Activated T-cell treated with anti-CD3 and anti-CD28 coated beads for 48 hours (primary cell): Measurements from ENCODE around the gene GRK1.

Source experiments
- DNase-seq: peaks from one replicate; pipeline ENCODE4 v3.0.0-alpha.2; 2020; ENCODE audit warnings: low read depth

GRK1 gene

DNA sequence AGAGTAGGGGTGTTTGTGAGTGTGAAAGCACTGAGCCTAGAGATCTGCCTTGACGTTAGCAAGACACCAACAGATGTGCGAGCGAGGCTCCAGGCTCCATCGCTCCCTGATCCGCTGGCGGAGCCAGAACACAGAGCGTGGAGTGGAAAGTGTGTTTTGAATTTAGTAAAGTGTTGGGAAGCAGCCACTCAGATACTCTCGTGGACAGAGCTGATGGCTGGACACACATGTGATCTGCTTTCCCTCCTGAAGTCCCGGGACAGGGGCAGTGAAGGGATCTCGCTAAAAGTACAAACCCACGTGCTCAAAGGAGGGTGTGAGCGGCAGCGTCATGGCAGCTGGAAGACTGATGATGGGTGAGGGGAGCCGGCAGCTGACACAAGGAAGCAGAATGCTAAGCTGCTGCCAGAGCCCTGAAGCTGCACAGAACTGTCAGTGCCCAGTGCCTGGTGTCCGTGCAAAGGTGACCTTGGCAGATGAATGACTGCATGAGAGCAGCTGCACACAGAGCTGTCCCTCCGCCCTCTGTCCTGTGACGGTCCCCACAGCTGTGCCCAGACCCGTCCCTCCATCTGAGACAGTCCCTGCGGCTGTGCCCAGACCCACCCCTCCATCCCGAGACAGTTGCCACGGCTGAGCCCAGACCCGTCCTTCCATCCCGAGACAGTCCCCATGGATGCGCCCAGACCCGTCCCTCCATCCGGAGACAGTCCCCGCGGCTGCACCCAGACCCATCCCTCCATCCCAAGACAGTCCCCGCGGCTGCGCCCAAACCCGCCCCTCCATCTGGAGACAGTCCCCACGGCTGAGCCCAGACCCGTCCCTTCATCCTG lies 62.4 kb downstream of the GRK1 start:
- DNase-seq: no peak

- DNase-seq: no peak
Observed at GRCh38 chr13:113730258-113730691, 63.3 kb downstream of the GRK1 start.

DNA sequence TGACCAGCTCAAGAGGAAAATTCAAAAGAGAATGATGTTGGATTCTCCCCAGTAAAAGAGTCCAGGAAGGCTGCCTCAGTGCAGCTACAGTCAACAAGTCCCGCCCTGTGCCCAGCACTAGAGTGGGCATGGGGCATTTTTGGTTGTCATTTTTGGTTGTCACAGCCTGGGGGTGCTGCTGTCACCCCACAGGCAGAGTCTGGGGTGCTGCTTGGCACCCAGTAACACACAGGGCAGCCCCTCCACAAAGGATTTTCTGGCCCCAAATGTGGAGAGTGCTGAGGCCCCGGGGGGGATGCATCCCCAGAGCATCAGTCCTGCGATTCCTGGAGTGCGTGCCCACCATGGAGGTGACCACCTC lies 63.8 kb downstream of the GRK1 start:
- no peak for DNase-seq

- no peak for DNase-seq
Observed at GRCh38 chr13:113731192-113732175, 64.5 kb downstream of the GRK1 start.

GRCh38 chr13:113732176-113732960 lies 65.3 kb downstream of the GRK1 start:
- DNase-seq: no peak

GRCh38 chr13:113732961-113733950 lies 66.2 kb downstream of the GRK1 start:
- DNase-seq: no peak

- no peak for DNase-seq
Observed at GRCh38 chr13:113734099-113734825, 67.2 kb downstream of the GRK1 start.

GRCh38 chr13:113734826-113735125 lies 67.8 kb downstream of the GRK1 start:
- no peak for DNase-seq

DNA sequence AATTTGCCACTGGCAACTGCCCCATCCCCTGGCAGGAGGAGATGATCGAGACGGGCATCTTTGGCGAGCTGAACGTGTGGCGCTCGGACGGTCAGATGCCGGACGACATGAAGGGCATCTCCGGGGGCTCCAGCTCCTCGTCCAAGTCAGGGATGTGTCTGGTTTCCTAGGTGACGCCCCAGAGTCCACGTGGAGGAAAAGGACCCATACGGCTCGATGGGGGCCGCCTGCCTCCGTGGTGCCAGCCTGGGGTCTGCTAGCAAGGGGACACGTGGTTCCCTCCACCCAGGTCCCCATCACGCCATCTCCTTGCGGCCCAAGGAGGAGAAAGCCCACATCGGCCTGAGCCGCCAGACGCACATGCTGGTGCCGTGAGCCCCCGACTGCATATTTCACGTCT lies 68.2 kb downstream of the GRK1 start:
- DNase-seq: no peak

- no peak for DNase-seq
Observed at GRCh38 chr13:113735750-113736149, 68.7 kb downstream of the GRK1 start.

GRCh38 chr13:113736258-113736731 lies 69.3 kb downstream of the GRK1 start:
- no peak for DNase-seq

DNA sequence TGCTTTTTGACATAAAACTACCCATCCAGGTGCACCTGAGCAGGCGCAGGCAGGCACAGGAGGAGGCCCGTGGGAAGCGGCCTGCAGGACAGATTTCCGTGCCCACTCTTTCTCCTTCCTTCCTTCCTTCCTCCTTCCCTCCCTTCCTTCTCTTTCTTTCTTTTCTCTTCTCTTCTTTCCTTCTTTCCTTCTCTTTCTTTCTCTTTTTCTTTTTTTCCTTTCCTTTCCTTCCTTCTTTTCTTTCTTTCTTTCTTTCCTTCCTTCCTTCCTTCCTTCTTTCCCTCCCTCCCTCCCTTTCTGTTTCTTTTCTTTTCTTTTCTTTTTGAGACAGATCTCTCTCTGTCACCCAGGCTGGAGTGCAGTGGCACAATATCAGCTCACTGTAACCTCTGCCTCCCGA lies 70.8 kb downstream of the GRK1 start:
- DNase-seq: no peak

GRCh38 chr13:113739527-113740285 lies 72.7 kb downstream of the GRK1 start:
- DNase-seq: no peak

GRCh38 chr13:113740286-113740556 lies 73.2 kb downstream of the GRK1 start:
- no peak for DNase-seq

- no peak for DNase-seq
Observed at GRCh38 chr13:113740661-113741060, 73.6 kb downstream of the GRK1 start.

- DNase-seq: no peak
Observed at GRCh38 chr13:113741191-113741668, 74.2 kb downstream of the GRK1 start.

DNA sequence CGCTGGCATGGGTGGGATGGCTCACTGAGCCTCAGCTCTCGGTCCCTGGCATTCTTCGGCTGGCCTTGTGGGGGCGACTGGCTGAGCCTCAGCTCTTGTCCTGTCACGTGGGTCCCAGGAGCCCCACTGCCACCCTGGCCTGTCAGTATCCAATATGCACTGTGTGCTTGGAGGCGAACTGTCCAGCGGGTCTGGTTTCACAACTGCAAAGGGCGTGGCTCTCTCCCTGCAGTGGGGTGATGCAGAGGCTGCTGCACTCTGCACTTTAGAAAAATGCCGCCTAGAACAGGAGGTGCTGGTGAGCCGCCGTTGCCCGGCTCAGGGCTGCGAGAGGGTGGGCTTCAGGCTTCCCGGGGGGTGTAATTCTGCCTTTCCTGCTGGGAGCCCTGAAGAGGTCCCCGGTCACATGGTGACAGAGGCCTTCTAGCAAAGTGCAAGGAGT lies 75.0 kb downstream of the GRK1 start:
- DNase-seq: no peak

DNA sequence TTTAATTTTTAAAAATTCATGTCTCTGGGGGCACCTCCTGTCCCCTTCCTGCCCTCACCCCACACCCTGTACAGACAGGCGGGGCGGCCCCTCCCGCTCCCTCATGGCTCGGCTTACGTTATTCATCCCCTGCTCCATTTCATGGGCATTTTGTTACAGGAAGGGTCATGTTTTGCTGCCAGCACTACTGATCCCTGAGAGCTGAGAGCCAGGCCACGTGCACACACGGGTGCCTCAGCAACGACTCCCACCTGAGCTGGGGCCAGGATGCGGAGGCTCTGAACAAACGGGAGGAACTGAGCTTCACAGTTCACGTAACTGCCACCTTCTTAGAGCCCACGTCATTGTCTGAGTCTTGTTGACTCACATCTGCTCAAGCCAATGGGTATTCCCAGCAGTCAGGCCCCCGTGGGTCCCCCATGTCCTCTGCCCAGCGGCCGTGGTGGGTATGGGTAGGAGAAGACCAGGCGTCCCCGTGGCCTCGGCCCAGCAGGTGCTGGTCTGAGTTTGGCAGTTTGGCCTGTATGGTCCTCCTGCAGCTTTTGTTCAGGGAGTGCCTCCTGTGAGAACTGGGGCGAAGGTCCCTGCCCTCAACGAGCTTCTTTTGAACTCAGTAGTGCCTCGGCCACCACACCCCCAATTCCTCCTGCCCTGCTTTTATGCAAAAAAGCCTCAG lies 75.6 kb downstream of the GRK1 start:
- DNase-seq: no peak
